GM21786 (cell line): ENCODE results near the gene RCE1.

Source experiments
- ATAC-seq: cut with Tn5 transposase; IDR thresholded peaks from one replicate; pipeline ENCODE4 v1.9.1; 2021; ENCODE audit not compliant: unreplicated experiment

The RCE1 gene

DNA sequence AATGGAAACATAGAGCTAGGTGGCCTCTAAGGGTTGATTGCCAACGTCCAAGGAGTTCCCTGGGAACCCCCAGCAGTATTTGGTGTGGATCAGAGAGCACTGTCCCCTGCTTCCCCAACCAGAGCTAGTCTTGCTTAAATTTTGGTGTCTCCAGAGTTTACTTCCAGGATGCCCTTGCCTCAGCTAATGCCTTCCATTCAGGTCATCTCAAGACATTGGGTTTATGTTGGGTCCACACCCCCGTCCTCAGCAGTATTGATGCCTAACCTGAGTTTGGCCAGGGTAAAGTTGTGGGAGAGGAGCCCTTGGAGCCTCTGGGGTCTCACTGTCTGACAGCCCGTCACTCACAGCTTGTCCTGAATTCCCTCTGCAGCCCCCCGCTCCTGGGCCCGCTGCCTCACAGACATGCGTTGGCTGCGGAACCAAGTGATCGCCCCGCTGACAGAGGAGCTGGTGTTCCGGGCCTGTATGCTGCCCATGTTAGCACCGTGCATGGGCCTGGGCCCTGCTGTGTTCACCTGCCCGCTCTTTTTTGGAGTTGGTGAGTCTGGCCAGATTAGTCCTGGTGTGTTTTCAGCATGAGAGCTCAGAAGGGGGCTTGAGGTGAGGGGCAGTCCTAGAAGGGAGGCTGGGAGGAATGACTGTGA, 1.4 kb downstream of the RCE1 start:
- ATAC-seq, result no peak

GRCh38 chr11:66845143-66845875, 2.1 kb downstream of the RCE1 start:
- no peak for ATAC-seq

DNA sequence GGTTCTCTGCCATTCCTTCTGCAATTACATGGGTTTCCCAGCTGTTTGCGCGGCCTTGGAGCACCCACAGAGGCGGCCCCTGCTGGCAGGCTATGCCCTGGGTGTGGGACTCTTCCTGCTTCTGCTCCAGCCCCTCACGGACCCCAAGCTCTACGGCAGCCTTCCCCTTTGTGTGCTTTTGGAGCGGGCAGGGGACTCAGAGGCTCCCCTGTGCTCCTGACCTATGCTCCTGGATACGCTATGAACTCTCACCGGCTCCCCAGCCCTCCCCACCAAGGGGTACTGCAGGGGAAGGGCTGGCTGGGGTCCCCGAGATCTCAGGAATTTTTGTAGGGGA, 2.6 kb downstream of the RCE1 start:
- ATAC-seq, result no peak

- ATAC-seq, result no peak
Observed at GRCh38 chr11:66846671-66847091, 3.4 kb downstream of the RCE1 start.

DNA sequence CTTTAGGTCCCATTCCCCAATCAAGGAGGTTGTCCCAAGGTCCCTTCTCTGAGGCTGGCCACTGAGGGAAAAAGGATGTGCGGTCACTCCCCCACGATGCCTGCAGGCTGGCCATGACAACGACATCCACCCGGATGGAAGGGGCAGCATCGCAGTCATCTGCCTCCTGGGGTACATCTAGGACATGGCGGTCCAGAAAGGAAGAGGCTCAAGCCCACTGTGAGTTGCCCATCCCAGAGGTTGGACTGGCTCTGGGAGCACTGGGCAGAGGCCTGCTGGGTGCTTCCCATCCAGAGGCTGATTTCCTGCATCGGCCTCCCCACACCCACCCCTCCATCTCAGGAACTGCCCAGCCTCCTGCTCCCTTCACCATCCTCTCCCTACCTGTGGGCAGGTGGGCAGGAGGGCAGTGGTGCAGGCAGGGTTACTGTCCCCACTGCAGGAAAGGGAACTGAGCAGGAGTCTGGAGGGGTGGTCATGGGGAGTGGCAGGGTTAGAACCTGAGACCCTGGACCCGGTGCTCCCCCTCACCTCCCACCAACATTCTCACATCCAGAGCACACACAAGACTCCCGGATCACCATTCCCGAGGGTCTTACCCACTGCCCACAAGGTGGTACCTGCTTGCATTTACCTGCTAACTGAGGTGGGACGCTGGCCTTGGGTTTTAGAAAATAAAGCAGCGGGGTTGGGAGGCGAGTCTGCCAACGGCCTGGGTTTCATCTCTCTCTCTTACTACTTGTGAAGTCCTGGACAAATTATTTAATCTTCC, 4.4 kb downstream of the RCE1 start:
- ATAC-seq, result no peak

- ATAC-seq, result no peak
Observed at GRCh38 chr11:66848671-66849500, 5.6 kb downstream of the RCE1 start.

GRCh38 chr11:66849501-66850234, 6.4 kb downstream of the RCE1 start:
- no peak for ATAC-seq

DNA sequence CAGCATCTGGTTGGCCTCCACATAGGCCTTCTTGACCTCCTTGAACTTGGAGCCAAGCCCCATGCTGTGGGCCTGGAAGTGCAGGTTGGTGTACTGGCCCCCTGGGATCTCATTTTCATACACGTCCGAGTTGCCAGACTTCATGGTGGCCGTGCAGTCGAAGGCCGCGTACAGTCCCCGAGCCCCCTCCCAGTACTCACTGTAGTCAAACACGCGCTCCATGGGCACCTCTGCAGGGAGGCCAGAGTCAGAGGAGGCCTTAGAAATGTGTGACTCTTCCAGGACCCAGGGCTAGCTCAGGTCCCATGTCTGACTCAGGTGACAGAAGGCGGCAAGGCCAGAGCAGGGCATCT, 7.0 kb downstream of the RCE1 start:
- ATAC-seq, result no peak

- ATAC-seq, result no peak
Observed at GRCh38 chr11:66850588-66851238, 7.5 kb downstream of the RCE1 start.

- no peak for ATAC-seq
Observed at GRCh38 chr11:66851239-66851596, 8.0 kb downstream of the RCE1 start.

GRCh38 chr11:66851698-66852465, 8.6 kb downstream of the RCE1 start:
- no peak for ATAC-seq

DNA sequence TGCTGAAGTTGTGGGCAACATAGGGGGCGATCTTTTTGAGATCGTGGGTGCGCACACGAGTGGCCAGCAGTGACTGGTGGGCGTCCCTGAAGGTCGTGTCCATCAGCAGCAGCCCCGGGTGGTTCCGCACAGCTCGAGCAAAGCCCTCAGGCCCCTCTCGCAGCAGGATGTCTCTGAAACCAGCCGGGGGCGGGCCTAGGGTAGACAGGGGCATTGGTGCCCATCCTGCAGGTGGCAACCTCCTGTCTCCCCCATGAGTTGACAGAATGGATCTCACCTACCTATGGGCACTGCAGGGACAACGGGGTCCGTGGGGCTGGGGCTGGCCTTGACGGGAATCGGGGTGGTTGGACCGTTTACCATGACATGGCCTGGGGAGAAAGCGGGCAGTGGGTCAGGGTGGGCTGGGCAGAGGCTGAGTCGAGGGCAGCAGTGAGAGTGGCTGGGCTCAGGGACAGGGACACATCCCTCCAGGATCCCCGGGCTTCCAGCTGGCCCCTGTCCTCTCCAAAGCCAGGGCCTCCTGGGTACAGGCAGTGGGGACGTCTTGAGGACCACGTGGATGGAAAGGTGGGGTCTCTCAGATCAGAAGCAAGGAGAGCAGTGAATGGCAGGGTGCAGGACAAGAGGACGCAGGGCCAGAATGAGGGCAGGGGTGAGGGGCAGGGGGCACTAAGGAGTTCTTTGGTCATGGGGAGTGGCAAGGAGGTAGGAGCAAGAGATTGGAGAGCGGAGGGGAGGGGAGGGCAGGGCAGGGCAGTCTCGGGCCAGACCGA, 9.4 kb downstream of the RCE1 start:
- no peak for ATAC-seq

DNA sequence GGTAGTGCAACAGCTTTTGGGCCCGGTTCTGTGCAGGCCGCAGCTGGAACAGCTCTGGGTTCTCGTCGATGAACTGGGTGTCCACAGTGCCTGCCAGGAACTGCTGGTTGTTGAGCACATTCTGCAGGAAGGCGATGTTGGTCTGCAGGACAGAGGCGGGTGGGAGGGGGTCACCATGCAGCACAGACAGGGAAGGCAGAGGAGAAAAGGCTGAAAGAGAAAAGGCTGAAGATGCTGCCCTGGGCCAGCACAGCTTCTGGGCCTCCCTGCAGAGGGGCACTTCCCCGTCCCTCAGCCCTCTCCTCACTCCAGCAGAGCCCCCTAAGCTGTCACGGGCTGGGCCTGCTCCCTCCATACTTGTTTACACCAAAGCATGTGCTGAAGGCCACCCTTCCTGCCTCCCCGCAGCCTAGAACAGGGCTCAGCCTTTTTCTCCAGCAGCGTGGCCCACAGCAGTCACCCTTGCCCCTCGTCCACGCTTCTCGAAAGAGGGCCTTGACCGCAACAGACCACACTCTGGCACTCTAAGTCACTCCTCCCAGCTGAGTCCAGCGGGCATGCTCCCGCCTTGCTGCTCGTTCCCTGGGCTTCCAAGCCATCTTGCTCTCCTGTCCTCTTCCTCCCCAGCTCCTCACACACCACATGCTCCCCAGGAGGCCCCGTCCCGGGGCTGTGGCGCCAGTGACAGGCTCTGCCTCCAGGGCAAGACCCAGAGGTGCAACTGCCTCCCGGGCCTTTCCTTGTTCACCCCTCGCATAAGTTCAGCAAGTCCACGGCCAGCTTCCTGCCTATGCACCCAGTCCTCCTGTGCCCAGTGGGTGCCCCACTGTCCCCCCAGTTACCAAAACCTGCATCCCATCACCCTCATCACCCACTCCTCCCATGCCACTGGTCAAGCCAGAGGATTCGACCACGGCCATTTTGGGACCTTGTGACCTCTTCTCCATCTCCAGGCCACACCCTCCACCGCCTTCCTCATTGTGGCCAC, 10.3 kb downstream of the RCE1 start:
- ATAC-seq, result no peak

GRCh38 chr11:66854231-66854661, 11.0 kb downstream of the RCE1 start:
- ATAC-seq, result no peak

GRCh38 chr11:66854729-66855211, 11.5 kb downstream of the RCE1 start:
- no peak for ATAC-seq

DNA sequence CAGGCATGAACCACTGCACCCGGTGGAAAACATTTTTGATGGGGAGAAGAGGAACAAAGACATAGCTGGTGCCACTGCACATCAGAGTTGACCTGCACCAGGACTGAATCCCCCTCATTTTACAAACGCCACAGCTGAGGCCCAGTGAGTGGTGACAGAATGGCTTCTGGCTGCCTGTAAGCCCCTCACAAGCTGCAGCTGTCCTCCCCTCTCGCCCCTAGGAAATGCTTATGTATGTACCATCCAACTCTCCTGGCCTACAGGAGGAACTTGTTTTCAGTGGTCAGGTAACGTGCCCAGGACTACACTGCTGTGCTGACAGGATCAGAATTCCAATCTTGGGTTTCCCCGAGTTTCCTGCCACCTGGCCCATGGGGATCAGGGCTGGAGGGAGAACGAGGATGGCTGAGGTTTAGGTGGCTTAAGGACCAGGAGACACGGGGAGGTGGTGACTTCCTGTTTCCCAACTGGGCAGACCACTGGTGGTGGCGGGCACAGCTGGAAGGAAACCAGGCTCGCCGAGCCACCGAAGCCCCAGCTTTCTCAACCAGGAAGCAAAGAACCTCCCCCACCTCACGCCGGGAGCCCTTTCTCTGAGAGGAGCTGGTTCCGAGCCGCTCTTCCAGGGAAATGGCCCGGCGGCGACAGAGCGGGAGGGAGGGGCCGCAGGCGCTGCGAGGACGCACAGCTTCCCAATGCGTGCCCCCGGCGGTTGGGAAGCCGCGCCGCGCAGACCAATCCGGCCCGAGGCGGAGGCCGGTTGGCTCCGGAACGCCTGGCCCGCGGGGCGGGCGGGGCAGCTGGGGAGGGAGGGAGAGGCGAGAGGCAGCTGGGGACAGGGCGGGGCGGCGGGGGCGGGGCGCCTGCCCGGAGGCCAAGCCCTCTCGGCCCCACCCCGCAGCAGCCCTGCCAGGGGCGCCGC, 12.6 kb downstream of the RCE1 start:
- peak; percentile 71 for ATAC-seq
